Anterior cingulate cortex (tissue), 58 donors: ENCODE results near the gene ST3GAL3.

Experiments
- DNase-seq, 58 donors: peaks; one replicate each; lab custom pipeline; 2025; lab: John Stamatoyannopoulos, UW

The ST3GAL3 gene

GRCh38 chr1:43781574-43781973, 74.2 kb downstream of the ST3GAL3 start:
- no peak for DNase-seq

DNA sequence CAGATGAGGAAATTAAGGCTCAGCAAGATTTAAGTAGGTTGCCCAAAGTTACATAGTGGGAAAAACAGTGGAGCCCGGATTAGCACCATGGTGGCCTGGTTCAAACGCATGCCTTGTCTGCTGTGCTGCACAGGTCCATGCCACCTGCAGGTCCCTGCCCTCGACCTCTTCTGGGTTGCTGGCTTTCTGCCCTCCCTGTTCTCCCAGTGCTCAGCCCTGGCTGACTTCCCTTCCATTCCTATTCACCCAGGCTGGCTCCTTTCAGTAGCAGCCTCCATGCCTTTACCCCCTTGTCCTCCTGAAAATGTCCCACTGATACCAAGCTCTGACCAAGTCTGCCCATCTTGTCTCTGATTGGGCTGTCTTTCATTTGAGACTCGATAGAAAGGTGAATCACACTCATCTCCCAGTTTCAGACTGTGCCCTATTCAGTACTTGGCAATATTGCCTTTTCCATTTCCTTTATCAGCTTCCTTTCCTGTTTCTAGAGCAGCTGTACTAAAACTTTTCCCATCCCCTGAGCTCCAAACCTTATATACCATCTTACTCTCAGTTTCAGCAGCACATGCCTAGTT, 75.8 kb downstream of the ST3GAL3 start:
- DNase-seq: no peak

- no peak for DNase-seq
Measured at GRCh38 chr1:43783671-43784205, 76.4 kb downstream of the ST3GAL3 start.

- no peak for DNase-seq
Measured at GRCh38 chr1:43786201-43786958, 79.0 kb downstream of the ST3GAL3 start.

- DNase-seq: no peak
Measured at GRCh38 chr1:43786960-43787359, 79.6 kb downstream of the ST3GAL3 start.

GRCh38 chr1:43789604-43790550, 82.5 kb downstream of the ST3GAL3 start:
- no peak for DNase-seq

- DNase-seq: no peak
Measured at GRCh38 chr1:43791243-43791642, 83.9 kb downstream of the ST3GAL3 start.

- peak in 28 of 58 donors; percentile 1 to 43 (median 15) for DNase-seq
Measured at GRCh38 chr1:43796111-43796581, 88.8 kb downstream of the ST3GAL3 start.

DNA sequence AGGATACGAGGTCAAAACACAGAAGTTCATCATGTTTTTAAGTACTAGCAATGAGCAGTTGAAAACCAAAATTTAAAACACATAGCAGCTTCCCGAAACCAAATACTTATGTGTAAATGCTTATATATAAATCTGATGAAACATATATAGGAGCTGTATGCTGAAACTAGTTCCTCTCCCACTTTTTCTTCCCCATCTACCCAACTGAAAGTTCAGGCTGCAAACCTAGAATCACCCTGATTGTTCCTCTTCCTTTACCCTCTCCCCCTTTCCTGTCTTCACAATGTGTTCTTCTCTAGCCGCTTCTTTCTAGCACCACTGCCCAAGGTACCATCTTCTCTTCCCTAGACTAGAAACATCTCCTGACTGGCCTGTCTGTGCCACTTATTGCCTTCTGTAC, 90.6 kb downstream of the ST3GAL3 start:
- DNase-seq: no peak

DNA sequence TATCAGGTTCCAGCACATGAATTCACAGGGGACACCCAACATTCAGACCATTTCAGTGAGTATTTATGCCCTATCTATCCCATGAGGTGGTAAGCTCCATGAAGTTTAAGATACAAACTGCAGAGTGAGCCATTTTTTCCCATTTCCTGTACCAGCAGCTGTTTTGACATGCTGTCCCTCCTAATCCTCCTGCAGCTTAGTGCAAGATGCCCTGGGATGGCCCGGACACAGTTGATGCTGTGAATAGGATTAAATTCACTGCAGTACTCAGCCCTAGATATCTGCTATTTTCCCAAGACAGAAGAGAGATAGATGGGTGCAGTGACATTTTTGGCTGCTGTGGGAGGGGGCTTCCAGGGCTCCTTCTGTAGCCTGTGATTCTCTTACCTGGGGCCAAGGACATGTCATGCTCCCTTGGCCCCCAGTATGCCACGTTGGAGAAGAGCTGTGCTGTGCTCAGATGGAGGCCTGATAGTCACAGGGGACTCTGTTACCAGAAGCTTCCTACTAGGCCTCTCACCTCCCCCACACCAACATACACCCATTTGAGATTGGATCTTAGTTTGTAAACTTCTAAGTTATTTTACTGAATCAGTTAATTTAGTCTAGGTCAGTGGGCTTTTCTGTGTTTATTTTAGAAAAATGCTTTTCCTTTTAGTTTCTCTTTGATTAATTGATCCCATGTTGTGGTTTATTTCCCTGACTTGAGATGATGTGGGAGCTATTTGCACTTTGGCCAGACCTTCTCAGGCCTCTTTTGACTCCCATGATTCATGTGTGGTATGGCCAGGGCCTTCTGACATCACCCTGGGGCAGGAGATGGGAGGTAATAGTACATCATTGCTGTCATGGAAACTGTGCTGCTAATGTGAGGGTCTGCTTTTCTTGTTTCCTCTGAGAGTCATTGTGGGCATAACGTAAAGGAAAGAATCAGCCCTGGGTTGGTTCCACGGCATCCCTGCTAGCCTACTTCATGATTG, 92.6 kb downstream of the ST3GAL3 start:
- DNase-seq: no peak

DNA sequence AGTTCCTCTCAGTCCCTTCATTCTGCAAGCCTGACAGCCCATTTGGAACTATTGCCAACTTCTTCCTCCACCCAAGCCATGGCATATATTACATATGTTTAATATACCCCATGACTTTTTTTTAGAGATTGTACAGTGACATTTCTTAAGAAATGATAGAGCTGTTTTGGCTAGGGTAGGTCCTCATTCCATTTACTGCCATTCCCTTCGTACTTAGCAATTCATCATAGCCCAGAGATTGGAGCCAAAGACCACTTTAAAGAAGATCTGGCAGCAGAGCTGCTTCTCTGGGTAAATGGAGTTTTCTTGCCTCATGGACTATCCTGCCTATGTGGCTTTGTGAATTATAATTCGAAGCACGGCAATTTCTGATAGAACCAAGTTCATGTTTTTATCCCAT, 93.4 kb downstream of the ST3GAL3 start:
- no peak for DNase-seq

GRCh38 chr1:43801203-43801602, 93.9 kb downstream of the ST3GAL3 start:
- no peak for DNase-seq

GRCh38 chr1:43802356-43802980, 95.1 kb downstream of the ST3GAL3 start:
- DNase-seq: no peak

DNA sequence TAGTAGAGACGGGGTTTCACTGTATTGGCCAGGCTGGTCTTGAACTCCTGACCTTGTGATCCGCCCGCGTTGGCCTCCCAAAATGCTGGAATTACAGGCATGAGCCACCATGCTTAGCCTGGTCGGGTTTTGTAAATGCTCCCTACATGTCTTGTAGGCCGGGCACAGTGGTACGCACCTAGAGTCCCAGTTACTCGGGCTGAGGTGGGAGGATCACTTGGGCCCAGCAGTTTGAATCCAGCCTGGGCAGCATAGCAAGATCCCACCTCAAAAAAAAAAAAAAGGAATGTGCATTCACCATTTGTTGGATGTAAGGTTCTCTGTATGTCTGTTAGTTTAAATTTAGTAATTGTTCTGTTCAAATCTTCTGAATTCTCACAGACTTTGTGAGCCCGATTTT, 95.8 kb downstream of the ST3GAL3 start:
- no peak for DNase-seq

- no peak for DNase-seq
Measured at GRCh38 chr1:43803646-43804045, 96.3 kb downstream of the ST3GAL3 start.

DNA sequence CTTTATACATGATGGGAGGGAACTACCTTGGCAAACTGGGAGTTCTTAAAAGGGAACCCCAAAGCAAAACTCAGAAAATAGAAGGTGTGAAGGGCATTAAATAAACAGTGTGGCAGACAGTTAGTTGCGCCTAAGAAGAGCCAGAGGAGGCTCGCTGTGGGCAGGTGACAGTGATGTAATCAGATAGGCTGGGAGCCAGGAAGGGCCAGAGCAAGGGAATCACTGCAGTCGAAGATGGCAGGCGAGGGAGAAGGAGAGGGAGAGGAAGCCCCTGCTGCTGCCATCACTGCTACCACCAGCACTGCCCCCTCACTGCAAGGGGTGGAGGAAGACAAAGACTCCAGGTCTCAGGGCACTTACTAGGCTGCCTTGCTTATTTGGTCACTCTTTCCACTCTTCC, 97.2 kb downstream of the ST3GAL3 start:
- DNase-seq: no peak

GRCh38 chr1:43805340-43805739, 98.0 kb downstream of the ST3GAL3 start:
- no peak for DNase-seq

DNA sequence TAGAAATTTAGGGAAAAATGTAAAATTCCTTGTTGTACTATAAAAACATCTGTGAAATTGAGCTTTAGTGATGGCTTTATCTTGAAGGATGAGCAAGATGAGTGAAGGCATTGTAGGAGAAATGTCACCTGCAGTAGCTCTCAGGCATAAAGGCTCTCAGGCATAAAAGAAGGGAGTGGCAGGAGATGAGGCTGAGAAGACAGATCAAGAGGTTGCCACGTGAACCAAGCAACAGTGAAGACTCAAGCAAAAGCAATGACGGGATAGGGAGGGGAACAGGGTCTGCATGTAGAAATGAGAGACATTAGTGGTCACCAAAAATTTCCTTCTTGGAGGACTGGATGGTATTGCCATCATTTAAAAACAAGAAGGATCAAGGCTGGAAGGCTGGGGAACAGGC, 98.8 kb downstream of the ST3GAL3 start:
- no peak for DNase-seq

GRCh38 chr1:43809097-43809673, 101.8 kb downstream of the ST3GAL3 start:
- DNase-seq: no peak
